CD14-positive monocyte (primary cell): ENCODE measurements around the gene CAMK4. TPM values are rescaled to one million over a fixed set of nuclear protein-coding genes. Genes with fewer than 3 reads are reported as not detected.

Experiments
- DNase-seq, 3 donors: peaks; one replicate each; pipeline ENCODE4 v3.0.0-alpha.2; 2011 to 2022
- H2AFZ ChIP-seq: 2 replicates; pipeline ENCODE4 v1.6.0; 2012; ENCODE audit warnings: mild to moderate bottlenecking, low read depth, low read length, inconsistent platforms; ENCODE audit not compliant: insufficient read depth, poor library complexity, severe bottlenecking
- H3K27ac ChIP-seq, 2 donors: 1 replicate in 1 of 2; 2 replicates in 1 of 2; pipeline ENCODE4 v1.5.1; 2012 to 2013; ENCODE audit warnings: low read length in 2 of 2, control low read depth in 1 of 2, inconsistent platforms in 1 of 2, low read depth in 1 of 2, mild to moderate bottlenecking in 1 of 2
- H3K27me3 ChIP-seq, 2 donors: one replicate each; pipeline versions ENCODE4 v1.6.0 to v1.6.1; 2011 to 2013; ENCODE audit warnings: low read length in 2 of 2; ENCODE audit not compliant: control insufficient read depth in 2 of 2, insufficient read depth in 2 of 2
- H3K36me3 ChIP-seq, 2 donors: replicated peaks in 1 of 2; 1 replicate in 1 of 2; 2 replicates in 1 of 2; pipeline versions ENCODE4 v1.5.1 to v1.6.1; 2012 to 2013; ENCODE audit warnings: low read length in 2 of 2, control low read depth in 1 of 2, inconsistent platforms in 1 of 2, mild to moderate bottlenecking in 1 of 2; ENCODE audit not compliant: insufficient read depth in 2 of 2, control insufficient read depth in 1 of 2
- H3K4me1 ChIP-seq, 2 donors: 1 replicate in 1 of 2; 2 replicates in 1 of 2; pipeline versions ENCODE4 v1.5.1 to v1.6.1; 2012 to 2013; ENCODE audit warnings: low read length in 2 of 2, control low read depth in 1 of 2, inconsistent platforms in 1 of 2, mild to moderate bottlenecking in 1 of 2, moderate library complexity in 1 of 2; ENCODE audit not compliant: insufficient read depth in 2 of 2, control insufficient read depth in 1 of 2
- H3K4me2 ChIP-seq: replicated peaks from 2 replicates; pipeline ENCODE3; 2012; ENCODE audit warnings: low read length, moderate library complexity, mild to moderate bottlenecking; ENCODE audit not compliant: poor library complexity, severe bottlenecking; ENCODE audit errors: extremely low read depth
- H3K4me3 ChIP-seq, 3 experiments: fragments of 200-600 bp in 1 of 3; sonication (generic) in 1 of 3; replicated peaks in 1 of 3; 1 replicate in 2 of 3; 2 replicates in 1 of 3; pipeline ENCODE4 v1.5.1; 2011 to 2013; ENCODE audit warnings: low read length in 3 of 3, mild to moderate bottlenecking in 3 of 3, control low read depth in 2 of 3, low read depth in 2 of 3, inconsistent platforms in 1 of 3, moderate library complexity in 1 of 3
- H3K79me2 ChIP-seq: 2 replicates; pipeline ENCODE4 v1.6.0; 2012; ENCODE audit warnings: mild to moderate bottlenecking, control low read depth, inconsistent platforms, low read length, moderate library complexity; ENCODE audit not compliant: insufficient read depth
- H3K9ac ChIP-seq: 2 replicates; pipeline ENCODE4 v1.6.0; 2017; ENCODE audit warnings: low read length, mild to moderate bottlenecking; ENCODE audit not compliant: insufficient read depth, poor library complexity, severe bottlenecking
- H3K9me3 ChIP-seq, 2 donors: replicated peaks in 1 of 2; 1 replicate in 1 of 2; 2 replicates in 1 of 2; pipeline versions ENCODE4 v1.5.1 to v1.6.1; 2012 to 2013; ENCODE audit warnings: low read length in 2 of 2, control low read depth in 1 of 2; ENCODE audit not compliant: control insufficient read depth in 1 of 2, insufficient read depth in 1 of 2
- H4K20me1 ChIP-seq: 2 replicates; pipeline ENCODE4 v1.6.0; 2012; ENCODE audit warnings: mild to moderate bottlenecking, low read length, control low read depth, moderate library complexity; ENCODE audit not compliant: insufficient read depth
- H3K27ac Mint-ChIP-seq, 7 donors: one replicate each; pipeline ENCODE4 v1.8.0; 2020; ENCODE audit warnings: mild to moderate bottlenecking in 7 of 7, mixed read lengths in 7 of 7, moderate library complexity in 6 of 7, inconsistent platforms in 2 of 7
- H3K27me3 Mint-ChIP-seq, 3 donors: one replicate each; pipeline ENCODE4 v1.8.0; 2021 to 2022; ENCODE audit warnings: low read depth in 3 of 3, mild to moderate bottlenecking in 3 of 3, mixed read lengths in 3 of 3, moderate library complexity in 3 of 3, inconsistent platforms in 1 of 3
- H3K36me3 Mint-ChIP-seq, 2 donors: one replicate each; pipeline ENCODE4 v1.8.0; 2020; ENCODE audit warnings: mixed read lengths in 2 of 2, inconsistent platforms in 1 of 2, mild to moderate bottlenecking in 1 of 2
- H3K4me1 Mint-ChIP-seq: one replicate; pipeline ENCODE4 v1.8.0; 2020; ENCODE audit warnings: mild to moderate bottlenecking, mixed read lengths
- H3K4me3 Mint-ChIP-seq, 2 donors: one replicate each; pipeline ENCODE4 v1.8.0; 2020; ENCODE audit warnings: mild to moderate bottlenecking in 2 of 2, mixed read lengths in 2 of 2, moderate library complexity in 1 of 2
- H3K9me3 Mint-ChIP-seq, 7 donors: one replicate each; pipeline ENCODE4 v1.8.0; 2020 to 2022; ENCODE audit warnings: mixed read lengths in 7 of 7, mild to moderate bottlenecking in 6 of 7, moderate library complexity in 6 of 7, inconsistent platforms in 2 of 7
- CTCF ChIP-seq: fragments of 200-600 bp; IDR thresholded peaks from one replicate; pipeline ENCODE4 v1.8.0; 2022; ENCODE audit warnings: antibody characterized with exemption, mild to moderate bottlenecking
- WGBS: methylation state at CpG from one replicate; pipeline ENCODE4 v1.1.5; 2013; ENCODE audit warnings: missing lambda C conversion rate; ENCODE audit not compliant: insufficient coverage; 5-methylcytosine and 5-hydroxymethylcytosine counted together
- intact Hi-C, 2 donors: fragments of 100-400 bp; cut with micrococcal nuclease; formaldehyde crosslinking; loops; one replicate each; pipeline versions ENCODE4 v1.15.0 to v1.15.1; 2023
- polyA plus RNA-seq, 3 donors: library from polyadenylated mRNA; depleted of rRNA in 1 of 3; unstranded in 2 of 3; stranded (reverse) in 1 of 3; fragments of 300-500 nt in 2 of 3; fragments of >200 nt in 1 of 3; fragmentation: Illumina TruSeq in 2 of 3; gene quantifications; 1 replicate in 2 of 3; 2 replicates in 1 of 3; pipeline ENCODE4 v1.2.3, GENCODE V29; 2012 to 2021

Gene CAMK4
- polyA plus RNA-seq, 3 donors: 0.24 to 0.28 TPM; not detected in 1

- TF ChIP-seq CTCF: no peak
- H2AFZ ChIP-seq: no peak overlapping the region
- Mint-ChIP-seq H3K4me3 (no peak overlapping the region), H3K27ac (no peak overlapping the region), H3K27me3 (peaks cover 0 to 9% (median 2%) of the 10 kb centered on the region in 3 donors), H3K4me1 (no peaks in the 10 kb centered on the region), H3K36me3 (no peaks in the 10 kb centered on the region), H3K9me3 (peaks cover 0 to 3% (median 0%) of the 10 kb centered on the region in 7 donors)
- H3K79me2 ChIP-seq: no peaks in the 10 kb centered on the region
- H3K4me3 ChIP-seq: no peak overlapping the region
- H3K4me1 ChIP-seq: no peaks in the 10 kb centered on the region
- no peaks in the 10 kb centered on the region for H3K36me3 ChIP-seq
- H3K4me2 ChIP-seq: no peak overlapping the region
- no peaks in the 10 kb centered on the region for H4K20me1 ChIP-seq
- intact Hi-C loops: no loop called here
- no peak overlapping the region for H3K9ac ChIP-seq
- DNase-seq: no peak
- no peaks in the 10 kb centered on the region for H3K9me3 ChIP-seq
- no CpG with 5 or more reads among the region's 3 CpGs for WGBS
- H3K27me3 ChIP-seq: peaks cover 0 to 2% of the 10 kb centered on the region in 2 donors
- no peak overlapping the region for H3K27ac ChIP-seq
These were observed 230.0 kb downstream of the CAMK4 start for GRCh38 chr5:111454198-111454622.

GRCh38 chr5:111454776-111455175 is 230.6 kb downstream of the CAMK4 start:
- H3K4me3 Mint-ChIP-seq: no peak overlapping the region
- peaks cover 0 to 9% (median 2%) of the 10 kb centered on the region in 3 donors for H3K27me3 Mint-ChIP-seq
- intact Hi-C loops: no loop called here
- Histone ChIP-seq H4K20me1 (no peaks in the 10 kb centered on the region), H3K9ac (no peak overlapping the region), H3K4me2 (no peak overlapping the region), H3K27ac (no peak overlapping the region), H3K4me1 (no peaks in the 10 kb centered on the region), H2AFZ (no peak overlapping the region), H3K79me2 (no peaks in the 10 kb centered on the region), H3K36me3 (no peaks in the 10 kb centered on the region), H3K9me3 (no peaks in the 10 kb centered on the region), H3K27me3 (peaks cover 0 to 2% of the 10 kb centered on the region in 2 donors), H3K4me3 (no peak overlapping the region)
- DNase-seq: no peak
- no peaks in the 10 kb centered on the region for H3K4me1 Mint-ChIP-seq
- TF ChIP-seq CTCF: no peak
- no CpG with 5 or more reads among the region's 2 CpGs for WGBS
- no peaks in the 10 kb centered on the region for H3K36me3 Mint-ChIP-seq
- no peak overlapping the region for H3K27ac Mint-ChIP-seq
- peaks cover 0 to 3% (median 0%) of the 10 kb centered on the region in 7 donors for H3K9me3 Mint-ChIP-seq
